GM04504 (cell line): ENCODE data around the gene CLEC16A.

Experiments
- DNase-seq: peaks from one replicate; pipeline ENCODE4 v3.0.0-alpha.2; 2012; ENCODE audit warnings: low read depth

CLEC16A gene

DNA sequence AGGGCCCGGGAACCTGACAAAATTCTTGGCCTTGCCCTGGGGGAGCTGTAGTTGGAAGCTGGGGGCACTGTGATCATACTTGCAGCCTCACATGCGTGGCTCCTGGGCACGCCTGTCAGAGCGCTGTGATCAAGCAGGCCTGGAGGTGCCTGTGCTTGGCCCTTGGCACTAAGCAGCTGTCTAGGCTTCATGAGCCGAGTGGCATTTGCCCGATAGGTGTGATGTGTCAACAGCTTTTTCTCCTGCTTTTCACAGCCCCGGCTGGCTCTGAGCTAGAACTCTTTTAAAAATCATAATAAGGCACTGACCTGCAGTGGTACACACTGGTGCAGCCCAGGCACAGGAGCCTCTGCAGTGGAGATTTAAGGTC, 197.9 kb downstream of the CLEC16A start:
- DNase-seq: no peak

DNA sequence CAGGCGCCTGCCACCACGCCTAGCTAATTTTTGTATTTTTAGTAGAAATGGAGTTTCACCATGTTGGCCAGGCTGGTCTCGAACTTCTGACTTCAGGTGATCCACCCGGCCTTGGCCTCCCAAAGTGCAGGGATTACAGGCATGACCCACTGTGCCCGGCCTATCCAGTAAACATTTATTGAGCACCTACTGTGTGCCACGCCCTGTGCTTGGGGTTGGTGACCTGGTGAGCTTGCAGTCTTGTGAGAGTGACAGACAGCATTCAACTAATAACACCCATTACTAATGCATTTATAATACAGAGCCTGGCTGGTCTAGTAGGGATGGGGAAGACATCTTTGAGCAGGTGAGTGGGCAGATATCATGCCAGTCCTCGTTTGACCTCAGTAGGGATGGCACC, 198.6 kb downstream of the CLEC16A start:
- no peak for DNase-seq

DNA sequence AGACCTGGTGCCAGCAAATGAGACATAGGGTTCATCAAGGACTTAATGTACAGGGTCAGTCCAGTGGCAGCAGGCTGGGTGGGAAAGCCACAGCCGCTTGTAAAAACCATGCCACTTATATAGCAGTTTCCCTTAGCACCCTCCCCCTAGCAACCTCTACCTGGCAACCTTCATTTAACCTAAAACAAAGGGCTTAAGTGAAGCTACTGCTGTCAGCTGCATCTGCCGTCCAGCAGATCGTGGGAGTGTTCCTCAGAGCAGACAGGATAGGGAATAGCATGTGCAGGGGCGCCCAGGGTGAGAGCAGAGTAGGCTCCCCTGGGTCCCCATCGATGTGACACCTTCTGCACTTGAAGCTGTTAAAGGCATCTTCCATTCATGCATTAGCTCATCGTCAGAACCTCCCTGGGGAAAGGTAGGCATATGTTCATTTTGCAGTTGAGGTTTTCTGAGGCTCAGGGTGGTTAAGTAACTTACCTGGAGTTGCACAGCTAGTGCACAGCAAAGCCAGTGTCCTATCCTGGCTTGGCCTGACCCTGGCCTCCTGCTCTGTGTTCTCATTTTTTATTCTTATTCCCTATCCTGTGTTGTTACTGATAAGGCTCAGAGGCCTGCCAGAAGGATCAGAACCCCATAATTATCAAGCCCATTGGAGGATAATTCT, 199.1 kb downstream of the CLEC16A start:
- DNase-seq: no peak

DNA sequence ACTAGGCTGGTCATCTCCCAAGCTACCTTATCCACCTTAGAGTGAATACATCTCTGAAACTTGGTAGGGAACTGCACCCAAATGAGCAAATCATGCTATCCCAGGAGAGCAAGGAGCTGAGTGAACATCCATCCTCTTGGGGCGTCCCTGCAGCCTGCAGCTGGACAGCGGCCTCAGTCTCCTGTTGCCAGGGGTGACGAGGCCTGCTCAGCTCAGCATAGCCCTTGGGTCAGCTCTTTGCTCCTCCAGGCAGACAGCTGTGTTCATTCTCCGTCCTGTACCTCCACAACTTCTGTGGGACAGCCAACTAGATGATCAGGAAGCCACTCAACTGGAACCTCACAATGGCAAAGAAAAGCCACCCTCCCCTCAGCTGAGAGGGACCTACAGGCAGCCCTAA, 199.8 kb downstream of the CLEC16A start:
- DNase-seq: no peak

DNA sequence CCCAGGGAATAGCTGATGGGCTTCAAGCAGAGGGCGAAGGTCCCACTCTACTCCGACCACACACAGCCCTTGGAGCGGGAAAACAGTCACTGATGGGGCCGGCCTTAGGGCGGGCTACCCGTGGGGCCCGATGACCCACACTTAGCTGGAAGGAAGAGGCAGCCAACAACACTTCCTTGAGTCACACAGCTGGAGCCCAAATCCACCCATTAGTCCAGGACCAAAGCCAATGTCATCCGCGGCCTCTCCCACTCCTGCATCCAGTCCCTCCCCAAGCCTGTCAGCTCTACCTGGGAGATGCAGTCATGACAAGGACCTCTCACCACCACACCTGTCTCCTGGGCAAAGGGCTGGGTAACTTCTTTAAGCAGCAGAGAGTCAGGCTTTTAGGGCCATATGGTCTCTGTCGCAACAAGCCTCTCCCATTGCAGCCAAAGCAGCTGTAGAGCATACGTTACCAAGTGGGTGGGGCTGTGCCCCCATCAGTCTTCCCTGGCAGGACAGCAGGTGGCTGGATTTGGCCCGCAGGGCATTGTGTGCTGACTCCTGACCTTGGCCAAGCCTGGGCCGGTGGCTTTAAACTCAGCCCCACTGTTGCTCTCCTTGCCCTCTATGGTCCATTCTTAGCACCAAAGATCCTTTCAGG, 200.9 kb downstream of the CLEC16A start:
- no peak for DNase-seq

GRCh38 chr16:11145819-11146211, 201.5 kb downstream of the CLEC16A start:
- no peak for DNase-seq

GRCh38 chr16:11147033-11147753, 202.8 kb downstream of the CLEC16A start:
- no peak for DNase-seq

DNA sequence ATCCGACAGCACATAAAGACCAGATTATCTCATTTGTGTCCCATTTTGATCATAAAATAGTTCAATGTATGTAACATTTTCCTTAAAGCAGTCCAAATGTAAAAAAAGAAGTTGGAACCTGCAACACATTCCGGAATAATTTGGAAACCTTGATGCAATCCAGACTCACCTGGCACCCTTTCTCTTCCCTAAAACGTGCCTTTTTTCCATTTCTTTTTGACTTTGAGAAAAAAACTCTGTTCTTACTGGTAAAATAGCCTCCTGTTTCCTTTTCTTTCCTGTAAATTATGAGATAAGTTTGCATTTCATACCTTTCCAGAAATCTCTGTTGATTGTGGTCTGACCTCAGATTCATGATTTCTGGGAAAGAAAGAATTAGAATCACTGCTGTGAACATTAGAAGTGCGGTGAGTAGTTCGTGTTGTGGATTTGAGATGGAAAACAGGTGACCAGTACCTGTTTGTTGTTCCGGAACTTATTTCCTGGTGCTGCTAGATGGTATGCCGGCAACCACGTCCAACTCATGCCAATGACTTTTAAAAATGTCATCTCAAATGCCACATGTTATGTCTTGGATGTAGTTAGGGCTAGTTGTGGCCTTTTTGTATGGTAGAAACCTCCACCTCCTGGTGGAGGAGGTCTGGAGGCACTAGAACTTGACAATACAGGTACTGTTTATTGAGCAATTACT, 203.5 kb downstream of the CLEC16A start:
- no peak for DNase-seq

GRCh38 chr16:11149011-11149616, 204.8 kb downstream of the CLEC16A start:
- no peak for DNase-seq

GRCh38 chr16:11150190-11150589, 205.8 kb downstream of the CLEC16A start:
- no peak for DNase-seq

- DNase-seq: no peak
Measured at GRCh38 chr16:11151156-11151884, 207.0 kb downstream of the CLEC16A start.

- DNase-seq: no peak
Measured at GRCh38 chr16:11151885-11152629, 207.7 kb downstream of the CLEC16A start.

DNA sequence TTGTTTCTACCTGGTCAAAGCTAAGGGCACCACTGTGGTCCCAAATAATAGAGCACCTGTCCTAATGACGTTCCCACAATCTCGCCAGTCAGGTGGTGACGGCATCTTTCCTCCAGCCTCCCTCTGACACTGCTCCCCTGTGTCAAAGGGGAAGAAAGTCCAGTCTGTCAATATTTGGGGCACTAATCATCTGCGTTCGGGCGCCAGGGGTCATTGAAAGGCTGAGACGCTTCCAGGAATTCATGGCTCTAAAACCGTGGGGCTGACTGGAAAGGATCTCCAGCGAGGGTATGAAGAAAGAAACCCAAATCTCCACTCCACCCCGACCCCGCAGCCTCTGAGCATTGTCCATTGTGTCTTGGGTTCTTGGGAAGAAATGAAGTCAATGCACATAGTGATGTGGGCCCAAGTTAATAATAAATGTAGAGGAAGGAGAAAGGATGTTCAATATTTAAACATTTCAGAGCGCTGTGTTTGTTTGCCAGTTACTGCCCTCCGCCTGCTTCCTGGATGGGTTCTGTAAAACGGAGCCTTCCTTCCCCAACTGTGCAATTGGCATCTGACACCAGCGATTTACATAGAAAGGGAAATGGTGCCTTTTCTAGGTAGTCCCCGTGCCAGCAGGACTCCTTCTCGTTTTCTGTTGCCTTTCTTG, 208.4 kb downstream of the CLEC16A start:
- no peak for DNase-seq

DNA sequence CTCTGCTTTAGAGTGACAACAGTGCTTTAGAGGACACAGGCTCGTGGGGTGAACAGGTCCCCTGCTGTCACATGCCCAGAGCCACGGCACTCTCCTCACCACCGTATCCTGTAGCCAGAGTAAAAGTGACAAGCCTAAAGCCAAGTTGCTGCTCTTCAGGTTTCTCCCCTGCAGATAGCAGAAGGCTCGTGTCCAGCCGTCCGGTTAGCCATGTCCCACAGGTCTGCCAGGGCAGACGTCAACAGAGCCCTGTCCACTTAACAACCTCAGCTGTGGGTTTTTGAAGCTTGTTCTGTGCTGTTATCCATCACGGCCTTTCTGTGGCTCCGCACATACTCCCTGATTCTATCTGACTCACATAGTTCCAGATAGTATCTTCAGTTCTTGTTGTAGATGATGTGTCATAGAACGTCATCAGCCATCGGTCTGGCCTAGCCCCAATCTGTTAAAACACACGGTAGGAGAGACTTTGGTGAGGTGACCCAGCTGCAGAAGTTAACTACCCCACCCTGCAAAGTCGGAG, 211.0 kb downstream of the CLEC16A start:
- peak; percentile 50 for DNase-seq

DNA sequence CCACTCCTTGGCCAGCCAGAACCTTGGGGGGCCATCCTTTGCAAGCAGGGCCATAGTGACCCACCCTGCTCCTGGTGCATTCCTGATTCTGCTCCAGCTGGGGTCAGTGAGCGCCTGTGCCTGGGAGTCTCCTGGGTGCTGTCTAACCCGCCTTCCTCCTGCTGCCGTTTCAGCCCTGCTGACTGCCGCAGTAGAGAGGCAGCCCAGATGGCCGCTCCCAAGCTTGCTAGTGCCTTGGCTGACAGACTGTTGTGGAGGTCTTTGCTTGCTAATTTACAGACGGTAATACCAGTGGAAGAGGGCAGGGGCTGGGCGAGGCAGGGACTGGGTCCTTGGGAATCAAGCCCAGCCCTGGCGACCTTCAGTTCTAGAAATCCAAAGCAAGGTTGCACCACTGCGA, 212.0 kb downstream of the CLEC16A start:
- DNase-seq: no peak

- no peak for DNase-seq
Measured at GRCh38 chr16:11157143-11157542, 212.8 kb downstream of the CLEC16A start.

DNA sequence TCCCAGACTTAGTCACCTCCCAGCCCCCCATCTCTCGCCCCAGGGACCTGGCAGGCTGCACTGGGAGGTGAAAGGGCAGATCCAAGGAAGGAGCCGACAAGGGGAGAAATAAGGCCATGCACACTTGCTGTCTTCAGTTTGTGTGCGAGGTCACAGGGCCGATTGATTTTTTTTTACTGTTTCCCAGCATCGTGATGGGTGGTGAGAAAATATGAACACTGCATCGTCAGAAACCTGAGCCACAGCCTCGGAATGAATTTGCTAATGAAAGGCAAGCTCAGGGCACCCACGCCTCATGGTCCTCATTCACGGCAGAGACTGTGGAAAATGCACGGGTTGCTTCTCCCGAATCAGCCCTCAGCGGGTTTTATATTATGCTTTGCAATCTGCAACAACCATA, 213.7 kb downstream of the CLEC16A start:
- no peak for DNase-seq

GRCh38 chr16:11159282-11159681, 214.9 kb downstream of the CLEC16A start:
- no peak for DNase-seq

- no peak for DNase-seq
Measured at GRCh38 chr16:11160676-11161115, 216.3 kb downstream of the CLEC16A start.

GRCh38 chr16:11161439-11161838, 217.1 kb downstream of the CLEC16A start:
- DNase-seq: no peak
